HepG2 (cell line): ENCODE measurements around the gene SPESP1. TPM values are rescaled to one million over a fixed set of nuclear protein-coding genes. Genes with fewer than 3 reads are reported as not detected.

ENCODE experiments used
- ATAC-seq: fragments of 200-7000 bp; cut with Tn5 transposase; 3 replicates; pipeline ENCODE4 v1.9.1; 2020; ENCODE audit warnings: mild to moderate bottlenecking, moderate library complexity
- BruUV-seq: library from RNA; stranded (reverse); fragments of 400-500 nt; replicated peaks from 2 replicates; lab custom pipeline; 2021; lab: Mats Ljungman, UMichigan
- CTCF ChIA-PET: fragments of 300-600 bp; formaldehyde crosslinking; extraction: SDS; loops from one replicate; lab custom pipeline; 2021; ENCODE audit warnings: low total read pairs, inconsistent platforms, low intra/inter-chr PET ratio; lab: Yijun Ruan, JAX
- POLR2A ChIA-PET: fragments of 350-600 bp; sonication (Branson Sonifier 250); formaldehyde crosslinking; loops from one replicate; lab custom pipeline; 2020; ENCODE audit warnings: antibody characterized with exemption, inconsistent platforms; lab: Yijun Ruan, JAX
- DNase-seq: peaks from one replicate; pipeline ENCODE4 v3.0.0-alpha.2; 2015; ENCODE audit warnings: low spot score
- FAIRE-seq: peaks from 3 replicates; lab custom pipeline; 2011; peaks lifted over from hg19 to GRCh38; lab: Jason Lieb, UNC
- H2AFZ ChIP-seq: one replicate; pipeline ENCODE4 v1.6.1; 2011; ENCODE audit warnings: low read length, inconsistent platforms
- H3K27ac ChIP-seq: fragments of 300-600 bp; 3 replicates; pipeline ENCODE4 v1.8.0; 2011; ENCODE audit warnings: mixed run types, mild to moderate bottlenecking, mixed read lengths, low read length, inconsistent platforms; ENCODE audit not compliant: insufficient read depth; ENCODE audit errors: extremely low read length
- H3K27me3 ChIP-seq, 2 experiments: fragments of 200-600 bp in 1 of 2; 2 replicates in 1 of 2; 3 replicates in 1 of 2; pipeline versions ENCODE4 v1.6.0 to v1.8.0; 2011; ENCODE audit warnings: low read length in 2 of 2, mild to moderate bottlenecking in 2 of 2, moderate library complexity in 2 of 2, inconsistent platforms in 1 of 2; ENCODE audit not compliant: insufficient read depth in 2 of 2, control insufficient read depth in 1 of 2
- H3K36me3 ChIP-seq, 2 experiments: fragments of 200-600 bp in 1 of 2; replicated peaks in 1 of 2; 2 replicates in 1 of 2; 3 replicates in 1 of 2; pipeline versions ENCODE4 v1.5.1 to v1.8.0; 2011; ENCODE audit warnings: low read length in 2 of 2, inconsistent platforms in 1 of 2; ENCODE audit not compliant: insufficient read depth in 2 of 2, control insufficient read depth in 1 of 2
- H3K4me1 ChIP-seq: 2 replicates; pipeline ENCODE4 v1.5.1; 2012; ENCODE audit warnings: low read length, inconsistent platforms; ENCODE audit not compliant: insufficient read depth
- H3K4me2 ChIP-seq: 2 replicates; pipeline ENCODE4 v1.6.0; 2011; ENCODE audit warnings: low read depth, low read length, inconsistent platforms
- H3K4me3 ChIP-seq, 3 experiments: fragments of 200-600 bp in 1 of 3; sonication (generic), shearing (Covaris generic) in 1 of 3; replicated peaks in 1 of 3; 2 replicates each; pipeline ENCODE4 v1.5.1; 2011 to 2016; ENCODE audit warnings: low read length in 3 of 3, inconsistent platforms in 2 of 3, low read depth in 2 of 3, mild to moderate bottlenecking in 2 of 3, control low read depth in 1 of 3, mixed read lengths in 1 of 3; ENCODE audit not compliant: insufficient read depth in 1 of 3
- H3K79me2 ChIP-seq: one replicate; pipeline ENCODE4 v1.6.1; 2011; ENCODE audit warnings: low read length, inconsistent platforms; ENCODE audit not compliant: insufficient read depth
- H3K9ac ChIP-seq: 2 replicates; pipeline ENCODE4 v1.6.0; 2011; ENCODE audit warnings: mild to moderate bottlenecking, low read depth, low read length, inconsistent platforms; ENCODE audit not compliant: insufficient read depth
- H3K9me3 ChIP-seq: 2 replicates; pipeline ENCODE4 v1.5.1; 2012; ENCODE audit warnings: mild to moderate bottlenecking, low read length
- H4K20me1 ChIP-seq: 2 replicates; pipeline ENCODE4 v1.6.0; 2011; ENCODE audit warnings: inconsistent platforms, mild to moderate bottlenecking, low read length, moderate library complexity; ENCODE audit not compliant: insufficient read depth
- CBX2 ChIP-seq, 2 experiments: fragments of 200-600 bp in 1 of 2; sonication (generic); formaldehyde crosslinking in 1 of 2; IDR thresholded peaks; 2 replicates each; pipeline versions ENCODE4 v1.7.0 to v1.8.1; 2018 to 2022; ENCODE audit warnings: low read depth in 2 of 2, low read length in 1 of 2, mild to moderate bottlenecking in 1 of 2, missing genetic modification reagents in 1 of 2
- GABPB1 ChIP-seq: IDR thresholded peaks from 2 replicates; pipeline ENCODE4 v1.6.1; 2016; ENCODE audit warnings: mild to moderate bottlenecking, missing genetic modification reagents, moderate library complexity, missing compliant biosample characterization
- SAP130 ChIP-seq: IDR thresholded peaks from 2 replicates; pipeline ENCODE4 v1.6.1; 2016; ENCODE audit warnings: low read depth
- ZFAT ChIP-seq: sonication (generic); formaldehyde crosslinking; conservative IDR thresholded peaks from 2 replicates; pipeline ENCODE4 v1.8.1; 2023; ENCODE audit warnings: missing genetic modification reagents, inconsistent platforms
- ZNF577 ChIP-seq: sonication (generic); formaldehyde crosslinking; IDR thresholded peaks from 2 replicates; pipeline ENCODE4 v1.4.0; 2020; ENCODE audit warnings: mild to moderate bottlenecking, low read depth, missing genetic modification reagents, borderline replicate concordance
- ZNF782 ChIP-seq: sonication (generic); formaldehyde crosslinking; IDR thresholded peaks from 2 replicates; pipeline ENCODE4 v1.4.0; 2020; ENCODE audit warnings: missing genetic modification reagents, mild to moderate bottlenecking, borderline replicate concordance
- WGBS: methylation state at CpG from one replicate; pipeline ENCODE4 v1.1.6; 2017; ENCODE audit warnings: low lambda C conversion rate; 5-methylcytosine and 5-hydroxymethylcytosine counted together
- in situ Hi-C: cut with HindIII; loops from 2 replicates; pipeline ENCODE4 v1.10.0; 2017; ENCODE audit warnings: low pct_unique_long_range_greater_than_20kb; ENCODE audit not compliant: extremely low pct_ligation_motif_present
- intact Hi-C: fragments of 100-400 bp; cut with micrococcal nuclease; formaldehyde crosslinking; loops from one replicate; pipeline ENCODE4 v1.10.0; 2022; ENCODE audit not compliant: unreplicated experiment
- polyA plus RNA-seq, 8 experiments: library from polyadenylated mRNA; depleted of rRNA in 3 of 8; stranded (reverse) in 7 of 8; unstranded in 1 of 8; fragments of >200 nt; fragmentation: Illumina TruSeq in 4 of 8; extraction: Trizol in 4 of 8; gene quantifications; 2 replicates each; pipeline versions ENCODE4 v1.2.1 to v1.2.3, GENCODE V29; 2011 to 2016; ENCODE audit warnings: low read depth in 4 of 8, missing spikeins in 1 of 8, mixed read lengths in 1 of 8; ENCODE audit not compliant: insufficient read depth in 1 of 8
- total RNA-seq, 5 experiments: library from RNA; depleted of rRNA; stranded (reverse); fragments of >200 nt; fragmentation: Illumina TruSeq; extraction: Trizol; gene quantifications; 2 replicates each; pipeline ENCODE4 v1.2.3, GENCODE V29; 2016; ENCODE audit warnings: low read depth in 1 of 5
- TF ChIP-seq, protein P1 (sequence below): sonication (generic); formaldehyde crosslinking; IDR thresholded peaks from 2 replicates; pipeline ENCODE4 v1.4.0; 2020; ENCODE audit warnings: mild to moderate bottlenecking, low read depth, missing genetic modification reagents
- TF ChIP-seq, protein P2 (sequence below): sonication (generic); formaldehyde crosslinking; IDR thresholded peaks from 2 replicates; pipeline ENCODE4 v1.4.0; 2020; ENCODE audit warnings: missing genetic modification reagents
- TF ChIP-seq, protein P3 (sequence below): fragments of 450-650 bp; IDR thresholded peaks from 2 replicates; pipeline ENCODE4 v1.6.1; 2016
- TF ChIP-seq, protein P4 (sequence below): sonication (generic); formaldehyde crosslinking; IDR thresholded peaks from 2 replicates; pipeline ENCODE4 v1.4.0; 2020; ENCODE audit warnings: missing genetic modification reagents
- TF ChIP-seq, protein P5 (sequence below): sonication (generic); formaldehyde crosslinking; IDR thresholded peaks from 2 replicates; pipeline ENCODE4 v1.4.0; 2020; ENCODE audit warnings: missing genetic modification reagents

The SPESP1 gene
- total and polyA plus RNA-seq, 2 of the 13 experiments (the other 11 are each of a cell fraction or from before 2014, with no cell fraction given): not detected

DNA sequence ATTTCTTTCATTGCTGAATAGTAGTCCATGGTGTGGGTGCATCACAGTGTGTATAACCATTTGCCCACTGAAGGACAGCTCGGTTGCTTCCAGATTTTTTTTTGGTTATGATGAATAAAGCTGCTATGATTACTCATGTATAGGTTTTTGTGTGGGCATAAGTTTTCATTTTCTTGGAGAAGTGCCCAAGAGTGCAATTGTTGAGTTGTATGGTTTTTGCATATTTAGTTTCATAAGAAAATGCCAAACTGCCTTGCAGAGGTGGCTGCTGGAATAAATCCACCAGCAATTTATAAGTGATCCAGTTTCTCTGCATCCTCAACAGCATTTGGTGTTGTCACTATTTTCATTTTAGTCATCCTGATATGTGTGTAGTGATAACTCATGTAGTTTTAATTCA lies 8.4 kb upstream of the SPESP1 start (continued):
- TF ChIP-seq, protein P1, sequence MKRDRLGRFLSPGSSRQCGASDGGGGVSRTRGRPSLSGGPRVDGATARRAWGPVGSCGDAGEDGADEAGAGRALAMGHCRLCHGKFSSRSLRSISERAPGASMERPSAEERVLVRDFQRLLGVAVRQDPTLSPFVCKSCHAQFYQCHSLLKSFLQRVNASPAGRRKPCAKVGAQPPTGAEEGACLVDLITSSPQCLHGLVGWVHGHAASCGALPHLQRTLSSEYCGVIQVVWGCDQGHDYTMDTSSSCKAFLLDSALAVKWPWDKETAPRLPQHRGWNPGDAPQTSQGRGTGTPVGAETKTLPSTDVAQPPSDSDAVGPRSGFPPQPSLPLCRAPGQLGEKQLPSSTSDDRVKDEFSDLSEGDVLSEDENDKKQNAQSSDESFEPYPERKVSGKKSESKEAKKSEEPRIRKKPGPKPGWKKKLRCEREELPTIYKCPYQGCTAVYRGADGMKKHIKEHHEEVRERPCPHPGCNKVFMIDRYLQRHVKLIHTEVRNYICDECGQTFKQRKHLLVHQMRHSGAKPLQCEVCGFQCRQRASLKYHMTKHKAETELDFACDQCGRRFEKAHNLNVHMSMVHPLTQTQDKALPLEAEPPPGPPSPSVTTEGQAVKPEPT (CRISPR knock-in tag): no peak
- TF ChIP-seq, protein P2, sequence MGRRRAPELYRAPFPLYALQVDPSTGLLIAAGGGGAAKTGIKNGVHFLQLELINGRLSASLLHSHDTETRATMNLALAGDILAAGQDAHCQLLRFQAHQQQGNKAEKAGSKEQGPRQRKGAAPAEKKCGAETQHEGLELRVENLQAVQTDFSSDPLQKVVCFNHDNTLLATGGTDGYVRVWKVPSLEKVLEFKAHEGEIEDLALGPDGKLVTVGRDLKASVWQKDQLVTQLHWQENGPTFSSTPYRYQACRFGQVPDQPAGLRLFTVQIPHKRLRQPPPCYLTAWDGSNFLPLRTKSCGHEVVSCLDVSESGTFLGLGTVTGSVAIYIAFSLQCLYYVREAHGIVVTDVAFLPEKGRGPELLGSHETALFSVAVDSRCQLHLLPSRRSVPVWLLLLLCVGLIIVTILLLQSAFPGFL (CRISPR knock-in tag): no peak
- TF ChIP-seq ZFAT (CRISPR knock-in tag): no peak
- TF ChIP-seq GABPB1: no peak
- no peak for TF ChIP-seq ZNF577
- no peak for TF ChIP-seq CBX2 (IDR thresholded peaks at IDR 0.05; ENCODE audit: low read depth, low read length)
- TF ChIP-seq CBX2 (CRISPR knock-in tag; IDR thresholded peaks at IDR 0.05; ENCODE audit: low read depth): no peak
- no peak for TF ChIP-seq SAP130 (CRISPR knock-in tag)

DNA sequence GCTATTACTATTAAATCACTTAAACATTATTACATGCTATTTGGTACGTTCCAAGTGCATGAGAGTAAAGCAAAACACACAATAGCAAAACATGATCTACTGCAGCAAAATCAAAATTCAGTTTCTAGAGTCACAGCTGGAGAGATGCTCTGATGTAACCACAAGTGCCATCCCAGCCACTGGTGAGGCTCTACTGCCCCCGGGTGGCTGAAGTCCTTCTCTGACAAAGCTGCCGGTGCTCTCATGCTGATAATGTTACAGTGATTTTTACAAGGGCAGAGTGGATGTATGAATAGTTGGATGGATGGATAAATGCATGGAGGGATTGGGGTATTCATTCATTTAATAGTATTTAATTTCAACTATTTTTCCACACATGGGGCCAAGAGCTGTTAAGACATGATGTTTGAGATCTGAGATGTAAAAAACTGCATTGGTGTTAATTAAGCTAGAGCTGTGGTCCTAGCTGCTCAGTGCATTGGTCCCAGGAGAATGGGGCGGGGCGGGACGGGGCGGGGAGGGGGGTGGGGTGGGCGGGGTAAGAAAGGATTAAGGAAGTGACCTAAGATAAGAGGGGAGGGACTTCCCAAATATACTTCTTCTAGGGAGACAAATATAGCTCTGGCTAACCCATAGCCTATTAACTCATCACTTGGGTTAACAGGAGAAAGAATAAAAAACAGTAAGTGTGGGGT lies 5.3 kb upstream of the SPESP1 start:
- FAIRE-seq (peak; percentile 64), ATAC-seq (peak; percentile 78), DNase-seq (peak; percentile 44)
- WGBS: under 1% methylated on average over 8 of the region's 8 CpGs
- H3K4me1 ChIP-seq: no peaks in the 10 kb centered on the region
- no peak overlapping the region for H3K9ac ChIP-seq
- H3K27ac ChIP-seq: no peak overlapping the region
- no peaks in the 10 kb centered on the region for H3K27me3 ChIP-seq
- POLR2A ChIA-PET: interaction anchor here (0.6 to 0.7 kb wide), 2 partner anchors 183 to 403 kb away, joined by 3 read pairs; no protein-coding TSS in a partner anchor
- no peaks in the 10 kb centered on the region for H4K20me1 ChIP-seq
- H3K4me2 ChIP-seq: no peak overlapping the region
- no peaks in the 10 kb centered on the region for H3K9me3 ChIP-seq
- in situ Hi-C loops: loop anchor here (10.0 kb wide), 1 partner anchor 370 kb away; no protein-coding TSS in a partner anchor
- H3K79me2 ChIP-seq: no peaks in the 10 kb centered on the region
- no peak overlapping the region for H3K4me3 ChIP-seq
- intact Hi-C loops: loop anchor here (1.0 to 2.0 kb wide), 2 partner anchors 142 to 194 kb away; no protein-coding TSS in a partner anchor
- BruUV-seq: no TSS peak
- no peak overlapping the region for H2AFZ ChIP-seq
- no peaks in the 10 kb centered on the region for H3K36me3 ChIP-seq
- CTCF ChIA-PET: interaction anchor here (0.7 to 1.9 kb wide), 6 partner anchors 85 to 375 kb away, joined by 3 to 7 read pairs (median 6); no protein-coding TSS in a partner anchor
- TF ChIP-seq, protein P3, sequence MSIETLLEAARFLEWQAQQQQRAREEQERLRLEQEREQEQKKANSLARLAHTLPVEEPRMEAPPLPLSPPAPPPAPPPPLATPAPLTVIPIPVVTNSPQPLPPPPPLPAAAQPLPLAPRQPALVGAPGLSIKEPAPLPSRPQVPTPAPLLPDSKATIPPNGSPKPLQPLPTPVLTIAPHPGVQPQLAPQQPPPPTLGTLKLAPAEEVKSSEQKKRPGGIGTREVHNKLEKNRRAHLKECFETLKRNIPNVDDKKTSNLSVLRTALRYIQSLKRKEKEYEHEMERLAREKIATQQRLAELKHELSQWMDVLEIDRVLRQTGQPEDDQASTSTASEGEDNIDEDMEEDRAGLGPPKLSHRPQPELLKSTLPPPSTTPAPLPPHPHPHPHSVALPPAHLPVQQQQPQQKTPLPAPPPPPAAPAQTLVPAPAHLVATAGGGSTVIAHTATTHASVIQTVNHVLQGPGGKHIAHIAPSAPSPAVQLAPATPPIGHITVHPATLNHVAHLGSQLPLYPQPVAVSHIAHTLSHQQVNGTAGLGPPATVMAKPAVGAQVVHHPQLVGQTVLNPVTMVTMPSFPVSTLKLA: no peak
- TF ChIP-seq, protein P4, sequence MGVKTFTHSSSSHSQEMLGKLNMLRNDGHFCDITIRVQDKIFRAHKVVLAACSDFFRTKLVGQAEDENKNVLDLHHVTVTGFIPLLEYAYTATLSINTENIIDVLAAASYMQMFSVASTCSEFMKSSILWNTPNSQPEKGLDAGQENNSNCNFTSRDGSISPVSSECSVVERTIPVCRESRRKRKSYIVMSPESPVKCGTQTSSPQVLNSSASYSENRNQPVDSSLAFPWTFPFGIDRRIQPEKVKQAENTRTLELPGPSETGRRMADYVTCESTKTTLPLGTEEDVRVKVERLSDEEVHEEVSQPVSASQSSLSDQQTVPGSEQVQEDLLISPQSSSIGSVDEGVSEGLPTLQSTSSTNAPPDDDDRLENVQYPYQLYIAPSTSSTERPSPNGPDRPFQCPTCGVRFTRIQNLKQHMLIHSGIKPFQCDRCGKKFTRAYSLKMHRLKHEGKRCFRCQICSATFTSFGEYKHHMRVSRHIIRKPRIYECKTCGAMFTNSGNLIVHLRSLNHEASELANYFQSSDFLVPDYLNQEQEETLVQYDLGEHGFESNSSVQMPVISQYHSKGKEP (CRISPR knock-in tag): no peak
- no peak for TF ChIP-seq ZNF782 (CRISPR knock-in tag)
- TF ChIP-seq, protein P5, sequence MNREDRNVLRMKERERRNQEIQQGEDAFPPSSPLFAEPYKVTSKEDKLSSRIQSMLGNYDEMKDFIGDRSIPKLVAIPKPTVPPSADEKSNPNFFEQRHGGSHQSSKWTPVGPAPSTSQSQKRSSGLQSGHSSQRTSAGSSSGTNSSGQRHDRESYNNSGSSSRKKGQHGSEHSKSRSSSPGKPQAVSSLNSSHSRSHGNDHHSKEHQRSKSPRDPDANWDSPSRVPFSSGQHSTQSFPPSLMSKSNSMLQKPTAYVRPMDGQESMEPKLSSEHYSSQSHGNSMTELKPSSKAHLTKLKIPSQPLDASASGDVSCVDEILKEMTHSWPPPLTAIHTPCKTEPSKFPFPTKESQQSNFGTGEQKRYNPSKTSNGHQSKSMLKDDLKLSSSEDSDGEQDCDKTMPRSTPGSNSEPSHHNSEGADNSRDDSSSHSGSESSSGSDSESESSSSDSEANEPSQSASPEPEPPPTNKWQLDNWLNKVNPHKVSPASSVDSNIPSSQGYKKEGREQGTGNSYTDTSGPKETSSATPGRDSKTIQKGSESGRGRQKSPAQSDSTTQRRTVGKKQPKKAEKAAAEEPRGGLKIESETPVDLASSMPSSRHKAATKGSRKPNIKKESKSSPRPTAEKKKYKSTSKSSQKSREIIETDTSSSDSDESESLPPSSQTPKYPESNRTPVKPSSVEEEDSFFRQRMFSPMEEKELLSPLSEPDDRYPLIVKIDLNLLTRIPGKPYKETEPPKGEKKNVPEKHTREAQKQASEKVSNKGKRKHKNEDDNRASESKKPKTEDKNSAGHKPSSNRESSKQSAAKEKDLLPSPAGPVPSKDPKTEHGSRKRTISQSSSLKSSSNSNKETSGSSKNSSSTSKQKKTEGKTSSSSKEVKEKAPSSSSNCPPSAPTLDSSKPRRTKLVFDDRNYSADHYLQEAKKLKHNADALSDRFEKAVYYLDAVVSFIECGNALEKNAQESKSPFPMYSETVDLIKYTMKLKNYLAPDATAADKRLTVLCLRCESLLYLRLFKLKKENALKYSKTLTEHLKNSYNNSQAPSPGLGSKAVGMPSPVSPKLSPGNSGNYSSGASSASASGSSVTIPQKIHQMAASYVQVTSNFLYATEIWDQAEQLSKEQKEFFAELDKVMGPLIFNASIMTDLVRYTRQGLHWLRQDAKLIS: no peak
